Measurements from ENCODE around the gene RMI1. TPM values are rescaled to one million over a fixed set of nuclear protein-coding genes. Genes with fewer than 3 reads are reported as not detected.
A peak's percentile ranks its signal among the peaks of the same experiment; 100 is the strongest.
"Not testable (repeated sequence)": the region's sequence is repeated elsewhere in the genome, so short reads cannot be mapped to it uniquely, and the experiment has no call there.

The RMI1 gene
- total RNA-seq = 6.3 and 9.0 TPM in 2 replicates

DNA sequence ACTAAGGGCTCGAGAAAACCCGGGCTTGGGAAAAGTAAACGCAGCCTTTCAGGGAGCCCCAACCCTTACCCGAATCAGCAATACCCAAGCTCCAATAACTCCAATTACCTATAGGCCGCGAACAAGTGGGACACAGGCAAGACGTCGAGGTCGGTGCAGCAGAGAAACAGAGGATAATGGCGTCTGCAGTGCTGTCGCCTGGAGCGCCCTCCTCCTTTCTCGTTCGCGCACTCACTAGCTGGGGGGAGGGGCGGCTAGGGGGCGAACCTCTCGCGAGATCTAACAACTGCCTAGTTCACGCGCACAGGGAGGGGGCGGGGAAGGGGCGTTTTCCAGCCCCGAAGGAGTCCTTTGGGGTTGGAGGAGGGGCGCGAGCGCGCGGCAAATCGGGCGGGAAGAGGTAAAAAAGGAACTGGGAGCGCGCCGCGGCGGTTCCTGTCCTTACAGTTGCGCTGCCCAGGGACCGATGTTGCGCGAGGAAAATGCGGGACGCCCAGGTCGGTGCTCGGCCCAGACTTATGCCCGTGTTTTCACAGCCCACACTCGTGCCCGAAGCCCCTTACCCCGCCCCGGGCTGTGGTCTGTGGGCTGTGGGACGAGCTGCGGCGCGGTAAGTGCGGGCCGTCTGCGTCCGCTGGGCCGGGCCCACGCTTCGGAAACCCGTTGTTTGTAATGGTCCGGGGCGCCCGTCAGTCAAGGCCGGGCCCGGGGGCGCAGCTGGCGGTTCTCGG, at the start of gene RMI1:
Gene RMI1 (plus strand): TSS at position 411 of the 731 bp plus-strand sequence. CDS start 20,182 bp downstream, outside the sequence.
- DNase-seq (ENCODE audit: low read depth, low spot score) = peak; percentile 88

DNA sequence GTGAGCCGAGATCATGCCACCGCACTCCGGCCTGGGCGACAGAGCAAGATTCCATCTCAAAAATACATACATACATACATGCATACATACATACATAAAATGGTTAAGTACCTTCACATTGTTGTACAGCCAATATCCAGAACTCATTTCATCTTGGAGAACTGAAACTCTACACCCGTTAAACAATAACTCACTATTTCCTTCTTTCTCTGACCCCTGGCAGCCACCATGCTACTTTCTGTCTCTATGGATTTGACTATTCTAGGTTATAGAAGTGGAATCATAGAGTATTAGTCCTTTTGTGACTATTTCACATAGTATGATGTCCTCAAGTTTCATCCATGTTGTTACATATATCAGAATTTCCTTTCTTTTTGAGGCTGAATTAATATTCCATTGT, 49.7 kb upstream of the RMI1 start:
- DNase-seq (ENCODE audit: low read depth, low spot score) = no peak

DNA sequence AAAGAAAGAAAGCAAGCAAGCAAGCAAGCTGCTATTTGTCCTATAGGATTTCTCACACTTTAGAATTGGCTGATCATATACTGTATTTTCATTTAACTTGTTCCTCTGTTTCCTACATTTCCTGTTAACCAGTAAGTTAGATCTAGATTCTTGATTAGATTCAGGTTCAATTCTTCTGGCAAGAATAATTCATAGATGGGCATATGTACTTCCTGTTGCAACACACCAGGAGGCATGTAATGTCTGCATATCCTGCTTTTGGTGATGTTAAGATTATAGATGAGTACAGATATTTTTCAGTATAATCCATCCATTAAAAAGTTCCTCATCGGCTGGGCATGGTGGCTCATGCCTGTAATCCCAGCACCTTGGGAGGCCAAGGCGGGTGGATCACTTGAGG, 48.6 kb upstream of the RMI1 start:
- DNase-seq (ENCODE audit: low read depth, low spot score) = no peak

GRCh38 chr9:83932851-83933250, 47.8 kb upstream of the RMI1 start:
- DNase-seq (ENCODE audit: low read depth, low spot score) = no peak

DNA sequence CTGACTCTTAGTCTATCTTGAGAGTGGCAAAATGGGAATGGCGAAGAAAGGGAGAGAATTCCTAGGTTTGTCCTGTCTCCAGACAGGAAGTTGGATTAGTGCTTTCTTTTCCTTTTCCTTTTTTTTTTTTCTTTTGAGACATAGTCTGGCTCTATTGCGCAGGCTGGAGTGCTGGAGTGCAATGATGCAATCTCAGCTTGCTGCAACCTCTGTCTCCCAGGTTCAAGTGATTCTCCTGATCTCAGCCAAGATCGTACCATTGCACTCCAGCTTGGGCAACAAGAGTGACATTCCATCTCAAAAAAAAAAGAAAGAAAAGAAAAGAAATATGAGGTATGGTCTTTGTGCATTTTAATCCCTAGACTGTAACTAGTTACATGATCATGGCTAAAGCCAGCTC, 46.8 kb upstream of the RMI1 start:
- no peak for DNase-seq (ENCODE audit: low read depth, low spot score)

DNA sequence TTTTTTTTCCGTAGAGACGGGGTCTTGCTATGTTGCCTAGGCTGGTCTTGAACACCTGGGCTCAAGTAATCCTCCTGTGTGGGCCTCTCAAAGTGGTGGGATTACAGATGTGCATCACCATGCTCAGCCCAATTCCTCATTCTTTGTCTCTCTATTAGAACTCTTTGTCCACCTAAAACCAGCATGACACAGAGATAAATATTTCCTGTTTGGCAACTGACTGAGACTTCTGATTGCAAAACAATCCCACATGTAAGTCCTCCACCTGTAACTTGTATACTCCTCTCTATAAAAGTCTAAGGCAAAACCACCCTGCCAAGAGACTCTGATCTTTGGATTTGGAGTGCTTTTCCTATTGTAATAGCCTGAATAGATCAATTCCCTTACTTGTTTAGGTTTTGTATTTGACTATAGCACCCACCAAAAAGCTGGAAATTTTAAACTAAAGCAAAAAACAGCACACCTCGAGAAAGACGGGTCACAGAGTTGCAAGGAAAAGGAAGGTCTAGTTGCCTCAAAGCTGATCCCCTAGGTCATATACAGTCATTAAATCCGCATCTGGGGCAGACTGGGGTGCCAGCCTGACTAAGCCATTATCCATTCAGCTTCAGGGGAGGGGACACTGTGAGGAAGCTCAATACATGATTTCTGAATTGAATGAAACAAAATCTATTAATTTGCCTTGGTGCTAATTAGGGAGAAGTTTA, 45.9 kb upstream of the RMI1 start:
- DNase-seq (ENCODE audit: low read depth, low spot score) = no peak

- DNase-seq (ENCODE audit: low read depth, low spot score) = no peak
Measured at GRCh38 chr9:83935276-83935935, 45.2 kb upstream of the RMI1 start.

- DNase-seq (ENCODE audit: low read depth, low spot score) = no peak
Measured at GRCh38 chr9:83936523-83936922, 44.1 kb upstream of the RMI1 start.

DNA sequence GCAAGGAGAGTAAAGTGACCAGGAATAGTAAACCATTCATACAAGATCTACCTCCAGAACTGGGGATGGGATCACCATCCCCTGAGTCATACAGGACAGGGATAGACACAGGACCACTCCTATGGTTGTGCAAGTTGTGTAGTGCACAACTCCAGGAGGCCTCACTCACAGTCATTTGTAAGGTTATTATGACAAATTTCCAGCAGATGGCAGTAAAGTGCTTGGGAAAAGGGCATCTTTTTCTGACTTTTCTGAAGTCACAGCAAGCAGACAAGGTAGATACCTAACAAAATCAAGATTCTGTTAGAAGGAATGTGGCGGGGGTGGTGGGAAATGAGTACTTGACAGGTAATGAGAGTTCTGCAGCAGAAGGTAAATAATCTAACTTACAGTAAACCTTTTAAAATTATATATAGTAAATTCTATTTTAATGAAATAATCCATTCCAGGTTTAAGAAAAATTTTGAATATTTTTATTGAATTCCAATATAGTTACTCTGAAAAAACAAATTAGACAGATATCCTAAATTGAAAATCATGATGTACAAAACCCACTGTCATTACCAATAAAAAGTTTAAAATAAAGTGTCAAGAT, 42.6 kb upstream of the RMI1 start:
- no peak for DNase-seq (ENCODE audit: low read depth, low spot score)

- no peak for DNase-seq (ENCODE audit: low read depth, low spot score)
Measured at GRCh38 chr9:83940590-83941303, 39.9 kb upstream of the RMI1 start.

- DNase-seq (ENCODE audit: low read depth, low spot score) = not testable (repeated sequence)
Measured at GRCh38 chr9:83948096-83948495, 32.5 kb upstream of the RMI1 start.

- no peak for DNase-seq (ENCODE audit: low read depth, low spot score)
Measured at GRCh38 chr9:83956086-83956435, 24.5 kb upstream of the RMI1 start.

- no peak for DNase-seq (ENCODE audit: low read depth, low spot score)
Measured at GRCh38 chr9:83956436-83957247, 24.0 kb upstream of the RMI1 start.

- DNase-seq (ENCODE audit: low read depth, low spot score) = no peak
Measured at GRCh38 chr9:83957248-83957513, 23.4 kb upstream of the RMI1 start.

DNA sequence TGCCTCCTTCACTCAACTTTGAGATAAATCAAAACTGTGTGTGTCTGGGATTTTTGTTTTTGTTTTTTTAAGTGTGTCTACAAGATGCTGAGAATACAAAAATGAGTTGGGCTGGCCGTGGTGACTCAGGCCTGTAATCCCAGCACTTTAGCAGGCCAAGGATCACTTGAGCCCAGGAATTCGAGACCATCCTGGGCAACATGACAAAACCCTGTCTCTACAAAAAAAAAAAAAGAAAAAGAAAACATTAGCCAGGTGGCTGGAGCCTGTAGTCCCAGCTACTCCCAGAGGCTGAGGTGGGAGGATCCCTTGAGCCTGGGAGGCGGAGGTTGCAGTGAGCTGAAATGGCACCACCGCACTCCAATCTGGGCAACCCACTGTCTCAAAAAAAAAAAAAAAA, 21.5 kb upstream of the RMI1 start:
- no peak for DNase-seq (ENCODE audit: low read depth, low spot score)

DNA sequence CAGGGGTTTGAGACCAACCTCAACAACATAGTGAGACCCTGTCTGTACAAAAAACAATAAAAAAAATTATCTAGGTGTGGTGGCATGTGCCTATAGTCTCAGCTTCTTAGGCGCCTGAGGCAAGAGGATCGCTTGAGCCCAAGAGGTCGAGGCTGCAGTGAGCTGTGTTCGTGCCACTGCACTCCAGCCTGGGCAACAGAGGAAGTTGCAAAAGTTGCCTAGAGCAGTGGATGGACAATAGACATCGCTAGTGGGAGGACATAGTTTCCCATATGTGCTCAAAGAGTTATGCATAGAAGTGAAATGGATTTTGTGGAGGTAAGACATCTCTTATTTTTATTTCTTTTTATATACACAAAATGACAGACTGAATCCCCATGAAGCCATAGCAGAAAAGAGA, 19.6 kb upstream of the RMI1 start:
- DNase-seq (ENCODE audit: low read depth, low spot score) = no peak

- DNase-seq (ENCODE audit: low read depth, low spot score) = no peak
Measured at GRCh38 chr9:83962165-83962564, 18.4 kb upstream of the RMI1 start.

DNA sequence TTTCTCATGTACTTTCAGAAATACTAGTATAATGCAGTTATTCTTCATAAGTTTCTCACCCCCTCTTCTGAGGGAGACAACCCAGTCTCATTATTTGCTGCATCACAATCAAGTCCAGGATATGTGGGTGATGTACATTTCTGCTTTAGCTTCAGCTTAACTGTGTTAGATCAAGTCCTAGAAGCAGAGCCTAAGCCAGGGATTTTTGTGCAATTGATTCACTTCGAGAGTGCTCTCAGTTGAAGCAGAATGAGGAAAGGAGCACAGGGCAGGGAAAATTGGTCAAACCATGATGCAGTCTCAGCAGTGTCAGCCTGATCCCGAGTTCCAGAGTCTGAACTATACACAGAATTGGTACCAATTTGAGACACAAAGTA, 15.6 kb upstream of the RMI1 start:
- no peak for DNase-seq (ENCODE audit: low read depth, low spot score)

DNA sequence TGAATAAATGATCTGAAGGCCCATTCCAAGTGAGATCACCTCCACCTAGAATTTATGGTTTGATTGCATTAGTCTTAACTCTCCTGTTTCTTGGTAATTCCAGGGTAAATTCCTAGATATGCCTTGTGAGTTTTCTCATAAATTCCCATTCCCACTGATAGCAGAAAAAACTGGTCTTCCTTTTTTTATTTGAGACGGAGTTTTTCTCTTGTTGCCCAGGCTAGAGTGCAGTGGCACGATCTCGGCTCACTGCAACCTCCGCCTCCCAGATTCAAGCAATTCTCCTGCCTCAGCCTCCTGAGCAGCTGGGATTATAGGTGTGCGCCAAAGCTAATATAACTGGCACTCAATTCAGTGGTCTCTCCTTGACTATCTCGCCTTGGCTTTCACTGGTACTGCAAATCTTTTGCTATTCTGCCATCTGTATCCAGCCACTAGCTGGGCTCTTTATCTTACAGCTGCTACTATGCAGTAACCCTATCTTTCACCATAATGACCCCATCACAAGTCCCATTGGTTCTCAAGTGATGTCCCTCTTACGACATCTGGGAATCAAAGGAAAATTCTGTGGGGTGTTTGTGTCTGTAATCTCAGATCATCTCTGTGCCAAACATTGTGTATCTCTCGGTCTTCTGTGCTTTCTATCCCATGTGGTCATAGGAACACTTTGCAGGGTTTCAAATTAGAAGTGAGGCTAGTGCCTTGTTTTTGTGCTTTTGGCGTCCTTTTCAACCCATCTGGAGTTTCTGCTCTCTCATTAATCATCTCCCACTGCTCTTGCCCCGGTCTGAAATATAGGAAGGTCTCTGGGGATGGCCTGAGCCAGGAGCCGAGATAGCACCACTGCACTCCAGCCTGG, 15.0 kb upstream of the RMI1 start:
- DNase-seq (ENCODE audit: low read depth, low spot score) = no peak

GRCh38 chr9:83966209-83966582, 14.4 kb upstream of the RMI1 start:
- no peak for DNase-seq (ENCODE audit: low read depth, low spot score)
